HepG2 (cell line): Measurements from ENCODE around the gene FAM43A. TPM values are rescaled to one million over a fixed set of nuclear protein-coding genes. Genes with fewer than 3 reads are reported as not detected.

ENCODE experiments used
- ATAC-seq: fragments of 200-7000 bp; cut with Tn5 transposase; 3 replicates; pipeline ENCODE4 v1.9.1; 2020; ENCODE audit warnings: mild to moderate bottlenecking, moderate library complexity
- BruUV-seq: library from RNA; stranded (reverse); fragments of 400-500 nt; replicated peaks from 2 replicates; lab custom pipeline; 2021; lab: Mats Ljungman, UMichigan
- CTCF ChIA-PET: fragments of 300-600 bp; formaldehyde crosslinking; extraction: SDS; loops from one replicate; lab custom pipeline; 2021; ENCODE audit warnings: low total read pairs, inconsistent platforms, low intra/inter-chr PET ratio; lab: Yijun Ruan, JAX
- POLR2A ChIA-PET: fragments of 350-600 bp; sonication (Branson Sonifier 250); formaldehyde crosslinking; loops from one replicate; lab custom pipeline; 2020; ENCODE audit warnings: antibody characterized with exemption, inconsistent platforms; lab: Yijun Ruan, JAX
- DNase-seq: peaks from one replicate; pipeline ENCODE4 v3.0.0-alpha.2; 2015; ENCODE audit warnings: low spot score
- FAIRE-seq: peaks from 3 replicates; lab custom pipeline; 2011; peaks lifted over from hg19 to GRCh38; lab: Jason Lieb, UNC
- H2AFZ ChIP-seq: one replicate; pipeline ENCODE4 v1.6.1; 2011; ENCODE audit warnings: low read length, inconsistent platforms
- H3K27ac ChIP-seq: fragments of 300-600 bp; 3 replicates; pipeline ENCODE4 v1.8.0; 2011; ENCODE audit warnings: mixed run types, mild to moderate bottlenecking, mixed read lengths, low read length, inconsistent platforms; ENCODE audit not compliant: insufficient read depth; ENCODE audit errors: extremely low read length
- H3K27me3 ChIP-seq, 2 experiments: fragments of 200-600 bp in 1 of 2; 2 replicates in 1 of 2; 3 replicates in 1 of 2; pipeline versions ENCODE4 v1.6.0 to v1.8.0; 2011; ENCODE audit warnings: low read length in 2 of 2, mild to moderate bottlenecking in 2 of 2, moderate library complexity in 2 of 2, inconsistent platforms in 1 of 2; ENCODE audit not compliant: insufficient read depth in 2 of 2, control insufficient read depth in 1 of 2
- H3K36me3 ChIP-seq, 2 experiments: fragments of 200-600 bp in 1 of 2; replicated peaks in 1 of 2; 2 replicates in 1 of 2; 3 replicates in 1 of 2; pipeline versions ENCODE4 v1.5.1 to v1.8.0; 2011; ENCODE audit warnings: low read length in 2 of 2, inconsistent platforms in 1 of 2; ENCODE audit not compliant: insufficient read depth in 2 of 2, control insufficient read depth in 1 of 2
- H3K4me1 ChIP-seq: 2 replicates; pipeline ENCODE4 v1.5.1; 2012; ENCODE audit warnings: low read length, inconsistent platforms; ENCODE audit not compliant: insufficient read depth
- H3K4me2 ChIP-seq: 2 replicates; pipeline ENCODE4 v1.6.0; 2011; ENCODE audit warnings: low read depth, low read length, inconsistent platforms
- H3K4me3 ChIP-seq, 3 experiments: fragments of 200-600 bp in 1 of 3; sonication (generic), shearing (Covaris generic) in 1 of 3; replicated peaks in 1 of 3; 2 replicates each; pipeline ENCODE4 v1.5.1; 2011 to 2016; ENCODE audit warnings: low read length in 3 of 3, inconsistent platforms in 2 of 3, low read depth in 2 of 3, mild to moderate bottlenecking in 2 of 3, control low read depth in 1 of 3, mixed read lengths in 1 of 3; ENCODE audit not compliant: insufficient read depth in 1 of 3
- H3K79me2 ChIP-seq: one replicate; pipeline ENCODE4 v1.6.1; 2011; ENCODE audit warnings: low read length, inconsistent platforms; ENCODE audit not compliant: insufficient read depth
- H3K9ac ChIP-seq: 2 replicates; pipeline ENCODE4 v1.6.0; 2011; ENCODE audit warnings: mild to moderate bottlenecking, low read depth, low read length, inconsistent platforms; ENCODE audit not compliant: insufficient read depth
- H3K9me3 ChIP-seq: 2 replicates; pipeline ENCODE4 v1.5.1; 2012; ENCODE audit warnings: mild to moderate bottlenecking, low read length
- H4K20me1 ChIP-seq: 2 replicates; pipeline ENCODE4 v1.6.0; 2011; ENCODE audit warnings: inconsistent platforms, mild to moderate bottlenecking, low read length, moderate library complexity; ENCODE audit not compliant: insufficient read depth
- DMTF1 ChIP-seq: sonication (generic); formaldehyde crosslinking; IDR thresholded peaks from 2 replicates; pipeline ENCODE4 v1.4.0; 2020; ENCODE audit warnings: mild to moderate bottlenecking, missing genetic modification reagents
- GFI1 ChIP-seq: sonication (generic); formaldehyde crosslinking; IDR thresholded peaks from 2 replicates; pipeline ENCODE4 v1.5.0; 2020; ENCODE audit warnings: missing genetic modification reagents, mild to moderate bottlenecking, borderline replicate concordance
- HNF1B ChIP-seq: sonication (generic); formaldehyde crosslinking; IDR thresholded peaks from 2 replicates; pipeline ENCODE4 v1.5.1; 2020; ENCODE audit warnings: mild to moderate bottlenecking, moderate library complexity, missing genetic modification reagents
- RNF219 ChIP-seq: sonication (generic); formaldehyde crosslinking; IDR thresholded peaks from 2 replicates; pipeline ENCODE4 v1.5.0; 2020; ENCODE audit warnings: mild to moderate bottlenecking, missing genetic modification reagents
- U2AF1 ChIP-seq: fragments of 200-400 bp; formaldehyde crosslinking; optimal IDR thresholded peaks from 2 replicates; pipeline ENCODE3; 2017; ENCODE audit warnings: mild to moderate bottlenecking, low read depth, low read length
- ZBTB20 ChIP-seq: sonication (generic); formaldehyde crosslinking; IDR thresholded peaks from 2 replicates; pipeline ENCODE4 v1.8.1; 2023; ENCODE audit warnings: missing genetic modification reagents, low read depth, mild to moderate bottlenecking, borderline replicate concordance
- ZNF17 ChIP-seq: sonication (generic); formaldehyde crosslinking; IDR thresholded peaks from 2 replicates; pipeline ENCODE4 v1.5.0; 2020; ENCODE audit warnings: mild to moderate bottlenecking, missing genetic modification reagents
- ZNF562 ChIP-seq: sonication (generic); formaldehyde crosslinking; IDR thresholded peaks from 2 replicates; pipeline ENCODE4 v1.8.0; 2022; ENCODE audit warnings: missing genetic modification reagents, borderline replicate concordance
- ZNF615 ChIP-seq: sonication (generic); formaldehyde crosslinking; IDR thresholded peaks from 2 replicates; pipeline ENCODE4 v1.5.0; 2020; ENCODE audit warnings: mild to moderate bottlenecking, missing genetic modification reagents, borderline replicate concordance
- ZNF674 ChIP-seq: sonication (generic); formaldehyde crosslinking; IDR thresholded peaks from 2 replicates; pipeline ENCODE4 v1.5.0; 2020; ENCODE audit warnings: low read depth, mild to moderate bottlenecking, missing genetic modification reagents
- ZNF770 ChIP-seq: sonication (generic); formaldehyde crosslinking; IDR thresholded peaks from 2 replicates; pipeline ENCODE4 v1.5.0; 2020; ENCODE audit warnings: mild to moderate bottlenecking, missing genetic modification reagents
- WGBS: methylation state at CpG from one replicate; pipeline ENCODE4 v1.1.6; 2017; ENCODE audit warnings: low lambda C conversion rate; 5-methylcytosine and 5-hydroxymethylcytosine counted together
- in situ Hi-C: cut with HindIII; loops from 2 replicates; pipeline ENCODE4 v1.10.0; 2017; ENCODE audit warnings: low pct_unique_long_range_greater_than_20kb; ENCODE audit not compliant: extremely low pct_ligation_motif_present
- intact Hi-C: fragments of 100-400 bp; cut with micrococcal nuclease; formaldehyde crosslinking; loops from one replicate; pipeline ENCODE4 v1.10.0; 2022; ENCODE audit not compliant: unreplicated experiment
- polyA plus RNA-seq, 8 experiments: library from polyadenylated mRNA; depleted of rRNA in 3 of 8; stranded (reverse) in 7 of 8; unstranded in 1 of 8; fragments of >200 nt; fragmentation: Illumina TruSeq in 4 of 8; extraction: Trizol in 4 of 8; gene quantifications; 2 replicates each; pipeline versions ENCODE4 v1.2.1 to v1.2.3, GENCODE V29; 2011 to 2016; ENCODE audit warnings: low read depth in 4 of 8, missing spikeins in 1 of 8, mixed read lengths in 1 of 8; ENCODE audit not compliant: insufficient read depth in 1 of 8
- total RNA-seq, 5 experiments: library from RNA; depleted of rRNA; stranded (reverse); fragments of >200 nt; fragmentation: Illumina TruSeq; extraction: Trizol; gene quantifications; 2 replicates each; pipeline ENCODE4 v1.2.3, GENCODE V29; 2016; ENCODE audit warnings: low read depth in 1 of 5

FAM43A gene
- total and polyA plus RNA-seq, 2 of the 13 experiments (the other 11 are each of a cell fraction or from before 2014, with no cell fraction given) = 0.91 to 1.8 TPM

- CTCF ChIA-PET = interaction anchor here (0.9 to 1.9 kb wide), 6 partner anchors 10 to 578 kb away, joined by 3 to 13 read pairs (median 4); partner anchors contain the start of gene LSG1
- Histone ChIP-seq H3K9me3 (no peaks in the 10 kb centered on the region), H3K79me2 (no peaks in the 10 kb centered on the region), H3K4me3 (peak overlapping the region in 1 of 3 experiments; percentile 59; a peak in 2 of 6 replicates), H4K20me1 (no peaks in the 10 kb centered on the region), H3K4me2 (peak overlapping the region; percentile 86), H3K27me3 (peaks cover 0 to 31% of the 10 kb centered on the region in 2 experiments; a peak in 1 of 5 replicates), H3K27ac (no peak overlapping the region), H3K4me1 (peaks cover 45% of the 10 kb centered on the region), H3K36me3 (no peaks in the 10 kb centered on the region), H3K9ac (no peak overlapping the region), H2AFZ (no peak overlapping the region)
- no peak for FAIRE-seq
- intact Hi-C loops (loop anchor here (2.0 to 10.0 kb wide), 6 partner anchors 63 to 843 kb away; no protein-coding TSS in a partner anchor), in situ Hi-C loops (loop anchor here (10.0 kb wide), 2 partner anchors 63 to 273 kb away; no protein-coding TSS in a partner anchor)
- 5% methylated on average over 3 of the region's 4 CpGs for WGBS
- no peak for DNase-seq
- ATAC-seq = no peak
- no TSS peak for BruUV-seq
- POLR2A ChIA-PET = interaction anchor here (0.6 to 2.6 kb wide), 9 partner anchors 8 to 861 kb away, joined by 3 to 19 read pairs (median 4); partner anchors contain the start of genes LSG1, PPP1R2 and XXYLT1
- TF ChIP-seq ZNF17 (CRISPR knock-in tag) = 0 out of 2 replicates have a peak, but pooled peaks have one; percentile 35
- TF ChIP-seq HNF1B = no peak
- TF ChIP-seq ZNF615 (CRISPR knock-in tag) = 0 out of 2 replicates have a peak, but pooled peaks have one; percentile 55
- no peak for TF ChIP-seq ZNF562 (CRISPR knock-in tag)
- TF ChIP-seq U2AF1 = no peak
- TF ChIP-seq RNF219 = peak; percentile 57; the same call in 1 of the 2 replicates
- TF ChIP-seq GFI1 = peak; percentile 31; the same call in 1 of the 2 replicates
- TF ChIP-seq ZNF770 (CRISPR knock-in tag) = peak; percentile 28; the same call in 1 of the 2 replicates
- TF ChIP-seq ZBTB20 = no peak
- TF ChIP-seq DMTF1 (CRISPR knock-in tag) = no peak
- TF ChIP-seq ZNF674 (CRISPR knock-in tag) = no peak
Observed at GRCh38 chr3:194682189-194682693, 3.4 kb upstream of the FAM43A start.
